NCI-H1048 (cell line): Measurements from ENCODE around the gene WBP1L.
"Not testable (repeated sequence)": the region's sequence is repeated elsewhere in the genome, so short reads cannot be mapped to it uniquely, and the experiment has no call there.

Experiments used
- DNase-seq: peaks from one replicate; lab custom pipeline; 2025; lab: John Stamatoyannopoulos, UW

WBP1L gene

DNA sequence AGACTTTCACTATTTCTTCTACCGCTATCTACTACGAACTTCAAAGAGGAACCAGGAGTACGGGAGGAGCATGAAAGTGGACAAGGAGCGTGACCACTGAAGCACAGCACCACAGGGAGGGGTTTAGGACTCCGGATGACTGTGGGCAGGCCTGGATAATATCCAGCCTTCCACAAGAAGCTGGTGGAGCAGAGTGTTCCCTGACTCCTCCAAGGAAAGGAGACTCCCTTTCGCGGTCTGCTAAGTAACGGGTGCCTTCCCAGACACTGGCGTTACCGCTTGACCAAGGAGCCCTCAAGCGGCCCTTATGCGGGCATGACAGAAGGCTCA is 15.2 kb downstream of the WBP1L start:
- not testable (repeated sequence) for DNase-seq

GRCh38 chr10:102759497-102760210 is 15.9 kb downstream of the WBP1L start:
- DNase-seq, result no peak

DNA sequence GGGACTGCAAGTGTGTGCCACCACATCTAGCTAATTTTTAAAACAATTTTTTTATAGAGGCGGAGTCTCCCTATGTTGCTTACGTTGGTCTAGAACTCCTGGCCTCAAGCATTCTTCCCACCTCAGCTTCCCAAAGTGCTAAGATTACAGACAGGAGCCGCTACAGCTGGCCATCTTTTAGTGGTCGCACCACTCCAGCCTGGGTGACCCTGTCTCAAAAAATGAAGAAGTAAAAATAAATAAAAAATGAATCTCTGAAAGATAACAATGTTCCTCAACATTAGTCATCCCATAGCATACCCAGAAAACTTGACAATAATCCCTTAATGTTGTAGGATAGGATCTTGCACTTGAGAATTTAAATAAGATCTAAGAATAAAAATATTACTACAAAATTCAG is 18.2 kb downstream of the WBP1L start:
- DNase-seq, result no peak

- DNase-seq, result no peak
Measured at GRCh38 chr10:102762401-102763015, 18.8 kb downstream of the WBP1L start.

GRCh38 chr10:102763037-102763607 is 19.4 kb downstream of the WBP1L start:
- no peak for DNase-seq

GRCh38 chr10:102764470-102765161 is 20.9 kb downstream of the WBP1L start:
- peak; percentile 12 for DNase-seq

DNA sequence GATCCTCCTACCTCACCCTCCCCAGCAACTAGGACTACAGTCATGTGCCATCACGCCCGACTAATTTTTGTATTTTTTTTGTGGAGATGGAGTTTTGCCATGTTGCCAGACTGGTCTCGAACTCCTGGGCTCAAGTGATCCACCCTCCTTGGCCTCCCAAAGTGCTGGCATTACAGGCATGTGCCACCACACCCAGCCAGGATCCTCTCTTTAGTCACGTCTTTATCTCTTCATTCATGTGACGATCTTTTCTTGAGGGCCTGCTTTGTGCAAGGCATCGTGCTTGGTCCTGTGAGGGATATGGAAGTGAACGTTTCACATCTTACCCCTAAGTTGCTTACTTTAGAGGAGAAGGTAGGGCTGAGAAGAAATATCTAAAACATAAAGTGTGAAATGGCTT is 21.6 kb downstream of the WBP1L start:
- no peak for DNase-seq

DNA sequence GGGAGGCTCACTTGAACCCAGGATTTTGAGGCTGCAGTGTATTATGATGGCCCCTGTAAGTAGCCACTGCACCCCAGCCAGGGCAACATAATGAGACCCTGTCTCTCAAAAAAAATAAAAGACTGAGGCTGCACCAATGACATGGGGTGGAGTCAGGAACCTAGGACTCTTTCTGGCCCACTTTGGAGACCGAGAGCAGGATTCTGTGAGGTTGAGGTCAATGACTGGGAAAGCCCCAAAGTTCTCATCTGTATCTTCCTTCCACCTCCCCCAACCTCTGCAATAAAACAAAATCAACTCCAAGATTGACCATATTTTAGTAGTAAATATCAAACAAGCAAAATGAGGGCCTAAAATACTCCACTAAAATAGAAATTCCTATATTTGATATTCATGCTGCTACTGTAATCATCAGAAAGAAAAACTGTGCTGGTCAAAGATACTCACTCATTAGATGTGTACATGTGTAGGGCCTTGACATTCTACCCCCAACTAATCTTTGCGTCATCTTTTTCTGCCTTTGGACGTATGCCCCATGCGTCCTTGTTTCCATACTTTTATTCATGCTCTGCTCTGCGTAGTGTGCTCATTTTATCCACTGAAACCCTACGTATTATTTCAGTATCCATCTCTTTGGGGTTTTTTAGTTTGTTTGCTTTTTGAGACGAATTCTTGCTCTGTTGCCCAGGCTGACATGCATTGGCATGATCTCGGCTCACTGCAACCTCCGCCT is 23.8 kb downstream of the WBP1L start:
- DNase-seq, result no peak

- no peak for DNase-seq
Measured at GRCh38 chr10:102769375-102770107, 25.8 kb downstream of the WBP1L start.

DNA sequence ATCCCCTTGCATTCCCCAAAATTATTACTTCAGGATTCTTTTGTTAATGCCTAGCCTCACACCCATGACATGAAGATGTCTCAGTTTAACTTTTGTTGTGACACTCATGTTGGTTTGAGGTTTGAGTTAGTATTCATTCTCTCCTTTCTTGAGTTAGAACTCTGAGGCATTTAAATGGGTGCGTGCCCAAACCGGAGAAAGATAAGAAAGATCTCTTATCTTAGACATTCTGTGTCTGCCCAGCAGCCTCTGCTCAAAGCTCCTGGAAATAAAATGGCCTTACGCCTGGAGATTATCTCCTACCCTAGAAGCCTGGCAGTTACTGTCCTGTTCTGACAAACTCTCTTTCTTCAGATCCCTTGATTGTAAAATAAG is 26.3 kb downstream of the WBP1L start:
- no peak for DNase-seq

DNA sequence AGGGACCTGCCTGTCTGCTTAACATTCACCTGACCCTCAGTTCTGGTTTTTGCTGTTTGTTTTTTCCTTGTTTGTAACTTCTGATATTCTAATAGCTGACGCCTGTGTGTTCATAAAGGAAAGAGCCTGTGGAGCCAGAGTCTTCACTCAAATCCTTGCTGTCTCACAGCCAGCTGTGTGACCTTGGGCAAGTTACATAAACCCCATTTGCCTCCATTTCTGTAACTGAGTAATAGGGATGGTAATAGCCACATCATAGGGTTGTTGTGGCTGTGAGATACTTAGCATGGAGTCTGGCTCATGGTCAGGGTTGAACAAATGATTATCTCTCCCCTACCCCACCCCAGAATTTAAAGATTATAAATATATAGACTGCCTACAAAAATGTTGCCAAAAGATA is 27.0 kb downstream of the WBP1L start:
- DNase-seq, result no peak

DNA sequence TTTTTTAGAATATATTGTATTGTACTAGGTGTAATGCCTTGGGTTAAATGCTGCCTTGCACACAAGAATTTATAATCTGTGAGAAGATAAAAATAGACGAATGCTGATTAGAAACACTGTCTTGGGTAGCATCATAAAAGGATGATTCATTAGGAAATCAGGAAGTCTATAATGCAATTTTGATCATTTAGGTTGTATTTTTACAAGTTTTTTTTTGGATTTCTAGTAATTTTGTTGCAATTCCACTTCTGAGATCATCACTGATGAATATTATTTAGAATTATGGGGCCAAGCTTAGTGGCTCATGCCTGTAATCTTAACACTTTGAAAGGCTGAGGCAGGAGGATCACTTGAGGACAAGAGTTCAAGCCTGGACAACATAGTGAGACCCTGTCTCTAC is 29.6 kb downstream of the WBP1L start:
- no peak for DNase-seq

DNA sequence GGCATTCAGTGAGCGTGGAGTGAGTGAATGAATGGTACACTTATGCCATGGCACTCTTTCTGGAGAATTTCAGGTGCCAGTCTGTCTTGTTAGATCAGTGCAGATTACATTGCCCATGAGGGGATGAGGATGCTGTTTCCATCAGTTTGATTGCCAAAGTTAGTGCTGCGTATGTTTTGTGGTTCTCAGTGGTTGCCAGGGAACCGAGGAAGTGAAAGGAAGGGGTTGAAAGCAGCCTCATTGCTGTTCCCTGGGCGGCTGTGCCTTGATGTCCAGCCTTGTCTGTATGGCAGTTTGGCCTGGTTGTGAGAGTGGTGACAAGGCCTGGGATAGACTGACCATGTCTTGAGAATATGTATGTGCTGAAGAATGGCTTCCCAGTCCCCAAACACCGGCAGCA is 30.2 kb downstream of the WBP1L start:
- DNase-seq, result no peak

DNA sequence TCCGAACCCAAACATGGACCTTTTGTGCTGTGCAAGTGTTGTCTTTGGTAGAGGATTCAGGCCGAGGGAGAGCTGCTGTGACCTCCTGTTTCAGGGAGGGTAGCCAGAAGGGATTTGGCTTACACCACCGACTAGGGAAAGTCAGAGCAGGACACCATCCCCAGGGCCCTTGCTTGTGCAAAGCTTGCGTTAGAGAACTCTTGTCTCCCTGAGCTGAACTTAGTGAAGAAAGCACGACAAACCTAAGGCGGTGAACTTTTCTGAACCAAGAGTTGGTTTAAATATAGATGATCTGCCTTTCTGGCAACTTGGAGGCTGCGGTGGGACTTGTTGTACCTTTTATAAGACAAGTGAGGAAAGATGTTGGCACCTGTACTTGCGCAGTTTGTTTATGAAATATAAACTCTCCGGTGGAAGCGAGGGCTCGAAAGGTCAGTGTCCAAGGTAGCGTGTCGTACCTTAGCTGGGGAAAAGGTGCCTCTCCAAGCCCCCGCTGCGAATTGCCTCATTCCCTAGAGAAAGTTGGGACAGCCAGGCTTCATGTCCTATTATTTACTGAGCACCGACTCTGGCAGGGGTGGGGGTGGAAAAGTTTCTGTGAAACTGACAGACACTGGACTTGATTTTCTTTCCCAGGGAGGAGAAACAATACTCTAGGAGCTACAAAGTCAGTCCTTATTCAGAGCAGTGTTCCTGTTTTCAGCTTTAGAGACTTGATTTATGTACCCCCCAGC is 31.6 kb downstream of the WBP1L start:
- no peak for DNase-seq

GRCh38 chr10:102775935-102776669 is 32.4 kb downstream of the WBP1L start:
- no peak for DNase-seq

GRCh38 chr10:102776779-102777456 is 33.2 kb downstream of the WBP1L start:
- DNase-seq, result no peak

- DNase-seq, result no peak
Measured at GRCh38 chr10:102777711-102778453, 34.1 kb downstream of the WBP1L start.

DNA sequence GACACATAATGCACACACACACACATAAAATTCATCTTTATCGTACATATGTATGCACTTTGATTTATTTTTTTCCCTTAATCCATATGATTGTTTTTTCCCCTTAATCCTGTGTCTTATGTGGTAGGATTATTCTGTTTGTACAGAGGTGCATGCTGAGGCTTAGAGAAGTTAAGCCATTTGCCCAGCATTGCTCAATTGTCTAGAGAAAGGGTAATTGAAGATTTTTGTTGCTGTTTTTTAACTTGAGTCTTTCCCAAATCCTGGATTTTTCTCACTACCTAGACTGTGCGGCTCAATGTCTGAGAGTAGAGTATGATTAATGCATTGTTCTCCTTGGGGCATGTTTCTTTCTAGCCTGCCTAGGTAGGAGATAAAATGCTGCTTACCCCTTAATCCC is 35.0 kb downstream of the WBP1L start:
- DNase-seq, result no peak
